Superior temporal gyrus (tissue), 1 donor: ENCODE data around the gene BCAS3.
"Not testable (repeated sequence)": the region's sequence is repeated elsewhere in the genome, so short reads cannot be mapped to it uniquely, and the experiment has no call there.

Source experiments
- DNase-seq: peaks from one replicate; pipeline ENCODE4 v3.0.0-alpha.2; 2016; ENCODE audit errors: extremely low spot score

Gene BCAS3

DNA sequence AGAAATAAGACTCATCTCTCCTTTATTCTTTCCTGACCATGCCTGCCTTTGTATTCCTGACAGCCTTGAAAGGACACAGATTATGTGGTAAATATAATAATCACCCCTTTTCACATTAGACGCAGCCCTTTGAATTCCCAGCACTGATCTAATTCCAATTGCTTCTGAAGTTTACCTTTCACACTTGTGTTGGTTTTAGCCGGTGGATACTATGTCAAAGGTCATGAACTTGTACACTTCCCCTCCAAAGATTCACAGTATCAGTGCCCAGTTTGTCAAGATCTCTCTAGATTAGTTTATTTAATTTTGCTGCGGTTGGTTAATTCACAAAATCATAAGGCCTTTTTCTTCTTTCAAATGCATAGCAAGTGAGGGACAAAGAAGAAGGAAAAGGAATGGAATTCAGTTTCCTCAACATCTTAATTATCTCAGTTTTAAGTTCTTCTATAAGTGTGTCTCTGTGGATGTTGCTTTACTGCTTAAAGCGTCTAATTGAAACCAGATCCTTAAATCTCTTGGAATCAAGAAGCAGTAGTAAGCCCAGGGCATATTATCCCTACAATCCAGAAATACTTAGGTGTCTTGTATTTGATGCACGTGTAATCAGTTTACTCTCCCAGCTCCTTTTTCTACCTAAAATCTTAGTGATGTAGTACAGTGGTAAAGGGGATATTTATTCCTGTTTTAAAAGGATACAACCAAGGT is 547.7 kb downstream of the BCAS3 start:
- DNase-seq, result no peak

DNA sequence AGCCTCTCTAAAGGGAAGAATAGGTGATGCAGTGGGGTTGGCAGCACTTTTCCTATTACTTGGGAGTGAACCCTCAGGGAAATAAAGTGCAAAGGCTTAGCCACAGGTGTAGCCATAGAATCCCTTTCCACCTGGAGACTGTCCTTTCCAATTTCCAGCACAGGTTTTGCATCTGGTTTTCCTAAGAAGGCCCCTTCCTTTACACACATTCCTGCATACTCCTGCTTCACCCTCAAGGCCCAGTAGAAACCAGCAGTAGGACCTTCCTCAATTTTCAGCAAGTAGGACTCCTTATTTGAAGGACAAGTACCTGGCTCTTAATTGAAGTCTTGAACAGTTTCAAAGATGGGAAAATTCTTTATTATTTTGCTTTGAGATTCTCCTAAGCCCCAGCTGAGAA is 550.2 kb downstream of the BCAS3 start:
- DNase-seq, result no peak

DNA sequence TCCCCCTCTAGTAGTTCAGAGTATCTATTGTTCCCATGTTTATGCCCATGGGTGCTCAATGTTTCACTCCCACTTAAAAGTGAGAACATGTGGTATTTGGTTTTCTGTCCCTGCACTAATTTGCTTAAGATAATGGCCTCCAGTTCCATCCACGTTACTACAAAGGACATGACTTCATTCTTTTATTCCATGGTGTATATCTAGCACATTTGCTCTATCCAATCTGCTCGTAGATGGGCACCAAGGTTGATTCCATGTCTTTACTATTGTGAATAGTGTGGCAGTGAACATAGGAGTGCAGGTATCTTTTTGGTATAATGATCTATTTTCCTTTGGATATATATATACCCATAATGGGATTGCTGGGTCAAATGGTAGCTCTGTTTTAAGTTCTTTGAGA is 552.8 kb downstream of the BCAS3 start:
- DNase-seq, result no peak

- DNase-seq, result no peak
These were observed 553.5 kb downstream of the BCAS3 start for GRCh38 chr17:61230972-61231820.

GRCh38 chr17:61232871-61233270 is 555.2 kb downstream of the BCAS3 start:
- no peak for DNase-seq

DNA sequence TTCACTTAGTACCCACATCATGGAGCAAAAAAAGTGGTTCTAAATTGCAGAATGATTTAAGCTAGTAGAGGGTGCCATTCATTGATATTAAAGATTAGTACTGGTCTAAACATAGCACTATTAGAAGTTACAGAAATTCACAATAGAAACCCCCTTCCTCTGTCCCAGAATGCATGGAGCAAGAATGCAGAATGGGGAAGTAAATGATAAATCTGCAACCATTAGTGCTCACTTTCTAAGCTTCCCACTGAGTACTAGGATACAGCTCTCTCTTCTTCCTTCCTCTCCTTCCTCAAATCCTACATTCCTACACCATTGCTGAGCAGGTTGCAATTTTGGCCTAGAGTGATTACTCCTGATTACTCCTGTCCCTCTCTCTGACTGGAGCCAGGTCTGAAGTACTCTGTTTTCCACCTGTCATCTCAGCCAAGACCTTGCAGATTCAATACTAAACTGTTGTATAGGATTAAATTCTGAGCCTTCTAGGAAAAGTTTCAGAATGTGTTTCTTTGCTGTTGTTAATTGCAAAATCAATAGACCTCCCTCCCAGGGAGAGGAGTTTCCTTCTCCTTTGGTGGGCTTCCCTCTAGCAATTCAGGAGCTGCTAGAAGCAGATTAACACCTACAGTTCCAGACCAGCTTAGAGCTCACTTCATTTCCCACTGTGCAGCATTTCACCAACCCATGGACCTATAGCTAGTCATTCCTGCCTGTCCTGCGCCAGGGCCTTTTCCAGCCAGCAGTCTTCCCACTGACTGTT is 556.5 kb downstream of the BCAS3 start:
- DNase-seq, result no peak

- DNase-seq, result no peak
These were observed 557.6 kb downstream of the BCAS3 start for GRCh38 chr17:61235001-61235826.

DNA sequence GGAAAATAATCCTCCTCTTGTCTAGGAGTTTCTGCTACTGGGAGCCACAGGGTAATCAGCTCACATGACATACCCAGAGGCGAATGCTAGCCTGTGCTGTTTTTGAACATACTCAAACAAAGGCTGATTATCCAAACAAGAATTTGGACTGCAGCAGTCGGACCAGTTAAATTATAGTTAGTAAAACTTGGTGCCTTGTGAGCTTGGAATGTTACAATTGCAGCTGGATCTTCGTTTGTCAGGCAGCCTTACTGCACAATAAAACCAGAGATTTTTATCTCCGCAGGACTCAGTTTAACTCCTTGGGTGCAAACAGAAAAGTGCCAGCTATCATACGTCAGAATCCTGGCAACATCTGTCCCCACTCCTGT is 558.2 kb downstream of the BCAS3 start:
- peak; percentile 71 for DNase-seq

- no peak for DNase-seq
These were observed 559.6 kb downstream of the BCAS3 start for GRCh38 chr17:61237275-61237674.

DNA sequence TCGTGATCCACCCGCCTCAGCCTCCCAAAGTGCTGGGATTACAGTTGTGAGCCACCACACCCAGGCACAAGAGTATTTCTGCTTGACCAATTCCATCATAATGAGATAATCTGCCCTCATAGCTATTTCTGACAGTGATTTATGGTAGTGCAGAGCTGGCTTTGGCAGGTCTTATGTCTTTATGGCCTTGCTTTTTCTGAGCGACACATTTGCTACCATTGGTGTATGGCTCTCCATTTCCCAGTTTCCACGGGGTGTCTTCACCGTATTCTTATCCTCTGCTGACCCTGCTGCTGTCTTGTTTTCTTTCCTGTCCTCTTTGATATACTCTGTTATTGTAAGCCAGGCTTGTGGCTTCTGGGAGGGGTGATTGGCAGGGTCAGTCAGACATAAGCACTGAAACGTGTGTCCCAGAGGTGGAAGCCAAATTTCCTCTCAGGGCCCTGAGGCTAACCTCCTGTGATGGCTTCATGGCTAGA is 560.8 kb downstream of the BCAS3 start:
- DNase-seq, result no peak

GRCh38 chr17:61239327-61239726 is 561.7 kb downstream of the BCAS3 start:
- DNase-seq, result no peak

DNA sequence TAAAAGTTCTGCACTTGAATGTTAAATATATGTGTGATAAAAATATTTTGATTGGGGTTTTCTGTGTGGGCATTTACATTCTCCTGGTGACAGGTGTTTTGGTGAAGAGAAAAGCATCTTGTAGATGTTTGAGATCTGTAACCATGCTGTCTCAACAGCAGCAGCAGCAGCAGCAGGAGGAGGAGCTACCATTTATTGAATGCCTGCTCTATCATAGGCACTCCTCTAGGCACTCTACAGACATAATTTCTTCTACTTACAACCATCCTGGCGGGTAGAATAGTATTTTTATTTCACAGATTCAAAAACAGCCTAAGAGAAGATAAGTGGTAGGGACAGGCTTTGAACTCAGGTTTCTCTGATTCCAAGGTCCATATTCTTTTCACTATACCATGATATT is 562.3 kb downstream of the BCAS3 start:
- no peak for DNase-seq

DNA sequence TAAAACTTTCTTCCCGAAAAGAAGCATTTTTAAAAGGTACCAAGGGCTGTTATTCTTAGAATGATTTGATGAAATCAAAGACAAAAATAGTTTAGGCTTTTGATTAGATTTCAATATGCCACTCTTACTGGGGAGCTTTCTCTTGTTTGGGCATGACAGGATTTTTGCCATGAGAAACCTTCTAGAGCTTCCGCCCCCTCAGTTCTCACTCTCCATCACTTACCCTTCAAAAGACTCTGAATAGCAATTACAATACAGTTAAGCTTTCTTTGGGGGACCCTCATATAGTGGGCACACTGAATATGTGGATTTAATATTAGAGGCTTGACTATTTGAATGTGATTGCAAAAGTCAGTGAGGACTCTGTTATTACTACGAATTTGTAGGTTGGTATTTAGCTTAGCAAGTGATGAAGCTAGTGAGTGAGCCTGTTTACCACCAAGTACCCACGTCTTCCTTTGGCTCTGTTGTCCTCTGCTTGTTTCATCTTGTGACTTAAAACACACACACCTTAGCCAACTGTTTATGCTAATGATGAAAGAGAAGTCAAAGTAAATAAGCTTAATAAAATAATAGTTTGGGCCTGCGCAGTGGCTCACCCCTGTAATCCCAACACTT is 563.3 kb downstream of the BCAS3 start:
- DNase-seq, result no peak

DNA sequence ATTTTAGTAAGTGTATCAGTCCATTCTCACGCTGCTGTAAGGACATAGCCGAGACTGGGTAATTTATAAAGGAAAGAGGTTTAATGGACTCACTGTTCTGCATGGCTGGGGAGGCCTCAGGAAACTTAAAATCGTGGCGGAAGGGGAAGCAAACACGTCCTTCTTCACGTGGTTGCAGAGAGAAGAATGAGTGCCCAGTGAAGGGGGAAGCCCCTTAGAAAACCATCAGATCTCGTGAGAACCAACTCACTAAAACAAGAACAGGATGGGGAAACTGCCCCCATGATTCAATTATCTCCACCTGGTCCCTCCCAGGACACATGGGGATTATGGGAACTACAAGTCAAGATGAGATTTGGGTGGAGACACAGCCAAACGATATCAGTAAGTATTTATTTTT is 567.3 kb downstream of the BCAS3 start:
- DNase-seq, result not testable (repeated sequence)

DNA sequence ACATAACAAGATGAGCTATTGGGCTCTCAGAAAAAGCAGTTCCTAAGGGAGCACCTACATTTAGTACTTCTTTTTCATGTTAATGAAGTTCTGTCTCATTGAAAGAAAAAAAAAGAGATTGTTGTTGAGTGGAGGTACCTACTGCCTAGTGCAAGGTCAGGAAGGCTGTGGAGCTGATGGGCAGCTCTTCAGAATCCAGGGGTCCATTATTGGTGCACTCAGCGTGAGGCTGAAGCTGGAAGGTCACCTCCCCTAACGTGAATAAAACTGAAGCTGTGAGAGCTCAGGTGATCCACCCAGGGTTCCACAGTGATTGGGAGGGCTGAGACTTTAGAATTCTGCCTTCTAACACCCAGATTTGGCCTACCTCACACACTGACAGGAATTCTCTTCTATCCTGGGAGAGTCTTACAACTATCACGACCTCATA is 568.1 kb downstream of the BCAS3 start:
- no peak for DNase-seq

- DNase-seq, result no peak
These were observed 569.8 kb downstream of the BCAS3 start for GRCh38 chr17:61247439-61247838.

DNA sequence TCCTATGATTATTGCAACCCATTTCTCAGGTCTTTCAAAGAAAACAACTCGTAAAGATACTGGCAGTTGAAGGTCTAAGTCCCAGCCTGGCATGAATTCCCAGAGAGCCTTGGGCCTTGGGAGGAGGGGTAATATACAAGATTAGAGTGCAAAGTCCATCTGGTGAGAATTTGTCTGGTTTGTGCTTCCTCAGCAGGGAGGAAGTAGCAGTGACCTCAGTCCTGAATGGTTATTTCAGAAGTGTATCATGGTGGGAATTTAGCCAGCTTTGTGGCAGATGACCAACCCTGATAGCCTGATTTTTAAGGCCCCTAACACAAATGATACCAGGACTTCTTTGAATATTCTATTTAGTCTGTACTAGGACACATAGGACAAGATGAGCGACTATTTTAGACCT is 570.7 kb downstream of the BCAS3 start:
- no peak for DNase-seq

- DNase-seq, result no peak
These were observed 572.1 kb downstream of the BCAS3 start for GRCh38 chr17:61249649-61250299.

GRCh38 chr17:61250335-61250890 is 572.8 kb downstream of the BCAS3 start:
- DNase-seq, result no peak
